ENCODE measurements around the gene XRCC4. TPM values are rescaled to one million over a fixed set of nuclear protein-coding genes. Genes with fewer than 3 reads are reported as not detected.

Gene XRCC4
- total RNA-seq, 1 experiment from 2014 or later: 10.8 TPM

GRCh38 chr5:83340511-83340918 lies 263.2 kb downstream of the XRCC4 start:
- Histone ChIP-seq H4K91ac (ENCODE audit: insufficient read length, low read depth, low read length) (no peak overlapping the region), H3K56ac (ENCODE audit: insufficient read length, low read depth, low read length) (no peak overlapping the region), H2BK20ac (ENCODE audit: low read depth, low read length, poor library complexity, severe bottlenecking) (no peak overlapping the region), H4K20me1 (ENCODE audit: control insufficient read depth, insufficient read depth, insufficient read length) (no peaks in the 10 kb centered on the region), H3K4me2 (ENCODE audit: insufficient read depth, insufficient read length, low read length) (no peak overlapping the region), H3K27ac (ENCODE audit: insufficient read length, low read depth, low read length) (no peak overlapping the region), H3K14ac (ENCODE audit: insufficient read depth, low read length) (no peak overlapping the region), H2AK5ac (ENCODE audit: insufficient read length, low read length) (no peak overlapping the region), H3K27me3 (ENCODE audit: insufficient read depth, low read length) (no peaks in the 10 kb centered on the region), H3K23me2 (ENCODE audit: insufficient read length, low read depth, low read length, poor library complexity, severe bottlenecking) (no peaks in the 10 kb centered on the region), H2BK15ac (ENCODE audit: low read depth, low read length) (no peak overlapping the region), H3K9ac (ENCODE audit: extremely low read depth, insufficient read length, low read length) (no peak overlapping the region), H3K23ac (ENCODE audit: insufficient read length, low read depth, low read length) (no peak overlapping the region), H4K8ac (replicated peaks; ENCODE audit: insufficient read length, low read depth, low read length) (no peak overlapping the region), H2BK12ac (ENCODE audit: insufficient read length, low read depth, low read length) (no peak overlapping the region), H2BK120ac (ENCODE audit: low read depth, low read length, poor library complexity, severe bottlenecking) (no peak overlapping the region), H3K79me2 (ENCODE audit: insufficient read depth, low read length) (no peaks in the 10 kb centered on the region), H4K5ac (ENCODE audit: insufficient read length, low read depth, low read length) (no peak overlapping the region), H3K9me3 (ENCODE audit: control insufficient read depth, low read depth, low read length) (no peaks in the 10 kb centered on the region), H3T11ph (ENCODE audit: low read length) (no peak overlapping the region), H2BK5ac (ENCODE audit: insufficient read length, low read length) (no peak overlapping the region), H3K4me1 (ENCODE audit: insufficient read depth, low read length) (peaks cover 3% of the 10 kb centered on the region; the same call in 1 of the 2 replicates), H3K79me1 (ENCODE audit: insufficient read depth, low read depth, low read length, poor library complexity, severe bottlenecking) (no peaks in the 10 kb centered on the region), H3K4ac (ENCODE audit: low read depth, low read length) (no peak overlapping the region), H3K18ac (ENCODE audit: insufficient read length, low read depth, low read length) (no peak overlapping the region), H2AFZ (ENCODE audit: low read length) (peak overlapping the region; percentile 56)
- Mint-ChIP-seq H3K27me3 (ENCODE audit: low read depth) (no peaks in the 10 kb centered on the region), H3K27ac (peak overlapping the region in 2 of 3 experiments; percentile 79 to 83; a peak in 4 of 7 replicates), H3K4me3 (no peak overlapping the region), H3K4me1 (peaks cover 16 to 18% of the 10 kb centered on the region in 2 experiments), H3K9me3 (no peaks in the 10 kb centered on the region; a peak in 1 of 5 replicates), H3K36me3 (ENCODE audit: insufficient read depth in 1 of 3, low read depth in 3 of 3) (no peaks in the 10 kb centered on the region)
- WGBS (ENCODE audit: extremely low coverage, insufficient read length, low lambda C conversion rate): no CpG with 5 or more reads among the region's 2 CpGs
- DNase-seq: no peak
- TF ChIP-seq, protein P1, sequence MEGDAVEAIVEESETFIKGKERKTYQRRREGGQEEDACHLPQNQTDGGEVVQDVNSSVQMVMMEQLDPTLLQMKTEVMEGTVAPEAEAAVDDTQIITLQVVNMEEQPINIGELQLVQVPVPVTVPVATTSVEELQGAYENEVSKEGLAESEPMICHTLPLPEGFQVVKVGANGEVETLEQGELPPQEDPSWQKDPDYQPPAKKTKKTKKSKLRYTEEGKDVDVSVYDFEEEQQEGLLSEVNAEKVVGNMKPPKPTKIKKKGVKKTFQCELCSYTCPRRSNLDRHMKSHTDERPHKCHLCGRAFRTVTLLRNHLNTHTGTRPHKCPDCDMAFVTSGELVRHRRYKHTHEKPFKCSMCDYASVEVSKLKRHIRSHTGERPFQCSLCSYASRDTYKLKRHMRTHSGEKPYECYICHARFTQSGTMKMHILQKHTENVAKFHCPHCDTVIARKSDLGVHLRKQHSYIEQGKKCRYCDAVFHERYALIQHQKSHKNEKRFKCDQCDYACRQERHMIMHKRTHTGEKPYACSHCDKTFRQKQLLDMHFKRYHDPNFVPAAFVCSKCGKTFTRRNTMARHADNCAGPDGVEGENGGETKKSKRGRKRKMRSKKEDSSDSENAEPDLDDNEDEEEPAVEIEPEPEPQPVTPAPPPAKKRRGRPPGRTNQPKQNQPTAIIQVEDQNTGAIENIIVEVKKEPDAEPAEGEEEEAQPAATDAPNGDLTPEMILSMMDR (conservative IDR thresholded peaks at IDR 0.05): no peak
